NCI-H1417 treated with DMSO at 0.1 percent for 48 hours (cell line): ENCODE measurements around the gene STEAP2.

Experiments used
- DNase-seq: peaks from one replicate; lab custom pipeline; 2025; lab: John Stamatoyannopoulos, UW

The STEAP2 gene

GRCh38 chr7:90192876-90193750 lies 18.4 kb upstream of the STEAP2 start:
- no peak for DNase-seq

DNA sequence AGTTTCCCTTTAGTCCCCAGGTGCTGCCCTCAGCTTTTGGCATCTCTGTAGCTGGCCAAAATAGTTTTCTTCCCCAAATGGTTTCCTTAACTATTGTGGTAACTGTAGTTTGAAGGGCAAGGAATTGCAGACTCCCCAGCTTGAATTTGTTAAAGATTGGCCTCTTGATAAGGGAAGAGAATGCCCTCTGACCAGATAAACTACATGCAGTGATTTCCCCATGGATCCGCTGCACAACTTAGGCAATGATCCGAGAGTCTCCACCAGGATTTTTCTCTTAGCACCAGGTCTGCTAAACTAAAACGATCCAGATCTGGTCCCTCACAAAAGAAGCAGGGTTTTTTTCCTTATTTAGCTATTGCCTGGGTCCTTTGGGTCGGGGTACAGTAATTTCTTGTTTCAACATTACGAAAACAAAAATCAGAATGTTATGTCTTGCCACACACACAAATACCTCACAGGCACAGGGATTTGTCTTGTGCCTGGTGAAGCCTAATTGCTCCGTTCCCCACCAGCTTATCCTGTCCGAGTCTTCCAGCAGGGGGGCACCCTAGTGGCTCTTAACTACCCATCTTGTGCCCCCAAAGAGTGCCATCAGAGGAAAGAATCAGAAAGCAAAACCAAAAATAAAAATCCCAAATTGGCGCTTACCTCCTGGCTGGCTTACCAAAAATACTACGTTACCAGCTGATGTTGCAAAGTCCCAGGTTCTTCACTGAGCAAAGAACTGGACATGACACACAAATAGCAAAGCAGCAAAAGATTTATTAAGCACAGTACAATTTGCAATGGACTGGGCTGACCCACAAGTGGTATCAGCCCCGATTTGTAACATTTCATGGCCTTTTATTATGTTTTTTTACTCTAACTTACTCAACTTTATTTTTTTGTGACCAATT lies 16.4 kb upstream of the STEAP2 start:
- no peak for DNase-seq

DNA sequence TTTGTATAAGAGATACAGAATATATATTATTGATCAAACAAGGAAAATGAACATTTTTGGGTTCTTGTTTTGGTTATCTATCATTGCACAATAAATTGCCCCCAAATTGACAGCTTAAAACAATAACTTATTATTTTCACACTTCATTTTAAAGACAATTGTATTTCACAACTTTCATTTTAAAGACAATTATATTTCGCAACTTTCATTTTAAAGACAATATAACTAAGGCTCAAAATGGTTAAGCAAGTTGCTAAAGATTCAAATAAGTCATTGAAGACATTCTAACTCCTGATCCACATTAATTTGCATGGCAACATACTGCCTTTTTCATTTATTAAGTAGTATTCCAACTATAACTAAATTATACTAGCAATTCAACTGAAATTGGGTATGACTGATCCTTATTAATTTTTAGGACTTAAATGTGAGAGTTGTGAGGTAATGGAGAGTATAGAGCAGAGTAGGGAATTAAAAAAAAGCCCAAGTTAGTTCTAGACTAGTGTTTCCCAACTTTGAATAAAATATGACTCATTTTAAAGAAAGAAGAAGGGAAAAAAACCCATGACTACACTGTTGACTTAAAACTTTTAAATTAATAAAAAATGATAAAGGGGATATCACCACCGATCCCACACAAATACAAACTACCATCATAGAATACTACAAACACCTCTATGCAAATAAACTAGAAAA lies 9.9 kb upstream of the STEAP2 start:
- no peak for DNase-seq

GRCh38 chr7:90207956-90208355 lies 3.6 kb upstream of the STEAP2 start:
- no peak for DNase-seq

GRCh38 chr7:90209776-90210175 lies 1.8 kb upstream of the STEAP2 start:
- no peak for DNase-seq

- DNase-seq: no peak
Observed at GRCh38 chr7:90210475-90210874, 1.1 kb upstream of the STEAP2 start.

DNA sequence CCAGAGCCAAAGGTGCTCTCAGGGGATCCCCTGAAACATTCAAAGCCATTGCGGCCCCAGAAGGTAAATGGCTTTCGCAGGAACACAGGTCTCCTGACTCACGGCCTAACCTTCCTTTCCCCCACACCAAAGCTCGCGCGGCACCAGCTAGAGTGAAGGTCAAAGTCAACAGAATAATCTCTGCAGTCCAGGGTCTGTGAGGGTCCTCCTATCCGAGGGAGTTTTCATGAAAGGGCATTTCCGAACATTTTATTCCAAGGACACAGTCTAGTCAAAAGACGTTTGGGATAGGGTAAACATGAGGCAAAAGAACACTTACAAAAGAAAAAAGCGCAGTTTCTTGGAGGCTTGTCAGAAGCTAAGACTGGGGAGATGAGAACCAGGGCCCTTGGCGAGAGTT lies 559 bp upstream of the STEAP2 start:
- peak; percentile 47 for DNase-seq

- DNase-seq: no peak
Observed at GRCh38 chr7:90212149-90212495, 582 bp downstream of the STEAP2 start.

- DNase-seq: no peak
Observed at GRCh38 chr7:90213521-90213920, 2.0 kb downstream of the STEAP2 start.

GRCh38 chr7:90216080-90216674 lies 4.6 kb downstream of the STEAP2 start:
- no peak for DNase-seq

GRCh38 chr7:90216771-90217170 lies 5.2 kb downstream of the STEAP2 start:
- no peak for DNase-seq

GRCh38 chr7:90222390-90222789 lies 10.8 kb downstream of the STEAP2 start:
- DNase-seq: no peak

DNA sequence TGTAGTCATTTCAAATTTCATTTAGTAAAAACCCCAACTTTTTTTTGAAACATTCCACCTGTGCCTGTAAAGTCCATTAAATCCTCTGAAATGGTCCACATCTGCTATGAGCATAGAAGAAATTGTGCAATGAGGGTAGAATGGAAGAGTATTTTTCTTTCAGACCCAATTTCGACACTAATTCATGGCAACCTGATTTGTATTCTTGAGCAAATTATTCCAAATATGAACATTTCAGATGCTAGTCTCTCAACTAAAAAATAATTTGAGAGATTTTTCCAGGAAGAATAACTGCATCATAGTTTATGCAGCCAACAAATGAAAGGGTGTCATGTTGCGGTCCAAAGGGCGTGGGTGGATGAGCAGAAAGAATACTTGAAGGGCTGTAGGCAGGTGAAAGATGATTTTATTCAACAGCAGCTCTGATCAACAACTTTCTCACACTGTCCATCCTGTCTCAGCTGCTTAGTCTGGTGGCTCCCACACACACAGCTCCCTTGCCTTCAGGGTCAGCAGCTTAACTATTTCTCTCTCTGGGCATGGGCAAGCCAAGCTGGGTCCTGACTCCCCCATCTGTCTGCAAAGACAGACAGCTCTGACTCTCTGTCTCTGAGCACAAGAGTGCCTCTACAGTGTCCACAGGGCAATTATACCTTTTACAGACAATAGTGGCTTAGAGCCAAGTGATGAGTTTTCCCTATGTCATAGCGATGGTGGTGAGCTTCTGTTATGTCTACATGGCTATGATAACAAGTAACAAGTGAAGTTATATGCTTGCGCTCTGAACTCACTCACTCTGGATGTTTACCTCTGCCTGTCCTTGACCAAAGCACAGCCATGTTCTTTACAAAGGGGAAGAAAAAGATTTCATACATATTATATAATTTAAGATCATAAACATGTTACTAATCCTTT lies 11.5 kb downstream of the STEAP2 start:
- DNase-seq: no peak

GRCh38 chr7:90224195-90224594 lies 12.7 kb downstream of the STEAP2 start:
- DNase-seq: no peak

DNA sequence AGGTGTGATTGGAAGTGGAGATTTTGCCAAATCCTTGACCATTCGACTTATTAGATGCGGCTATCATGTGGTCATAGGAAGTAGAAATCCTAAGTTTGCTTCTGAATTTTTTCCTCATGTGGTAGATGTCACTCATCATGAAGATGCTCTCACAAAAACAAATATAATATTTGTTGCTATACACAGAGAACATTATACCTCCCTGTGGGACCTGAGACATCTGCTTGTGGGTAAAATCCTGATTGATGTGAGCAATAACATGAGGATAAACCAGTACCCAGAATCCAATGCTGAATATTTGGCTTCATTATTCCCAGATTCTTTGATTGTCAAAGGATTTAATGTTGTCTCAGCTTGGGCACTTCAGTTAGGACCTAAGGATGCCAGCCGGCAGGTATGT lies 13.6 kb downstream of the STEAP2 start:
- DNase-seq: no peak

GRCh38 chr7:90225601-90226000 lies 14.1 kb downstream of the STEAP2 start:
- no peak for DNase-seq

DNA sequence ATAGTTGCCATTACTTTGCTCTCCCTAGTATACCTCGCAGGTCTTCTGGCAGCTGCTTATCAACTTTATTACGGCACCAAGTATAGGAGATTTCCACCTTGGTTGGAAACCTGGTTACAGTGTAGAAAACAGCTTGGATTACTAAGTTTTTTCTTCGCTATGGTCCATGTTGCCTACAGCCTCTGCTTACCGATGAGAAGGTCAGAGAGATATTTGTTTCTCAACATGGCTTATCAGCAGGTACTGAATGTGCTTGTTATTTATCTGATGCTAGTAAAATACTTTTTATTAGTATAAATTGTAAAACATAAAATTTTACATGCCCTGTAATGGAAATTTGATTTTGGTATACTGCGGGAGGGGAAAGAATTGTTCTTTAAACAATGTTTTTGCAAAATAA lies 15.7 kb downstream of the STEAP2 start:
- no peak for DNase-seq

DNA sequence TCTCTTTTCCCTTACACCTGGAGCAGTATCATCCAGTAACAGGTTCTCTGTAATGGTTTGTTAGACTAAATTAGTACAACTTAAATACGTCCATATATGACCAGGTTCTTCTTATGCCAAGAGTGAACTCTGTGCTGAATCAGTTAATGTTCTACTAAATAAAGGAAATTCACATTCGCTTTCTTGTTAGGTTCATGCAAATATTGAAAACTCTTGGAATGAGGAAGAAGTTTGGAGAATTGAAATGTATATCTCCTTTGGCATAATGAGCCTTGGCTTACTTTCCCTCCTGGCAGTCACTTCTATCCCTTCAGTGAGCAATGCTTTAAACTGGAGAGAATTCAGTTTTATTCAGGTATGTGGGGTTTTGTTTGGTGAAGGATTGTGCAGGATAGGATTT lies 18.1 kb downstream of the STEAP2 start:
- no peak for DNase-seq

DNA sequence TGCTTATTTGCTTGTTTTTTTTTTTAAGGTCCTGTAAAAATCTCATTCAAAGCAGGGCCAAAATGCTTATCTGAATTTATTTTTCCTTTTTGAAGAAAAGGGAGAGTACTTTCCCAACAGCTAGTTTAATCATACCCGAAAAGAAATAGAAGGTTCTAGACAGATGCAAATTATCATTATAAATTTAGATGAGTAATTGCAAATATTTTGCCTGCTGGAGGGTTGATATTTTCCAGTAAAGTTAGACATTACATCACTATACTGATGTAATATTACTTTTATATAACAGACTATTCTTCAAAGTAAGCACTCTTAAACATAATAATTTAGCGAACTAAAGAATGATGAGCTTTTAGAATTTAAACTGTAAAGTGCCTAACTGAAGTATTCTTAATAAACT lies 19.3 kb downstream of the STEAP2 start:
- DNase-seq: no peak

GRCh38 chr7:90231304-90231703 lies 19.8 kb downstream of the STEAP2 start:
- no peak for DNase-seq

DNA sequence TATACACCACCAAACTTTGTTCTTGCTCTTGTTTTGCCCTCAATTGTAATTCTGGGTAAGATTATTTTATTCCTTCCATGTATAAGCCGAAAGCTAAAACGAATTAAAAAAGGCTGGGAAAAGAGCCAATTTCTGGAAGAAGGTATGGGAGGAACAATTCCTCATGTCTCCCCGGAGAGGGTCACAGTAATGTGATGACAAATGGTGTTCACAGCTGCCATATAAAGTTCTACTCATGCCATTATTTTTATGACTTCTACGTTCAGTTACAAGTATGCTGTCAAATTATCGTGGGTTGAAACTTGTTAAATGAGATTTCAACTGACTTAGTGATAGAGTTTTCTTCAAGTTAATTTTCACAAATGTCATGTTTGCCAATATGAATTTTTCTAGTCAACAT lies 20.9 kb downstream of the STEAP2 start:
- DNase-seq: no peak
